ENCODE data around the gene ANKRD34B.

GRCh38 chr5:80573062-80573461 is 3.0 kb upstream of the ANKRD34B start:
- TF ChIP-seq, protein P1, sequence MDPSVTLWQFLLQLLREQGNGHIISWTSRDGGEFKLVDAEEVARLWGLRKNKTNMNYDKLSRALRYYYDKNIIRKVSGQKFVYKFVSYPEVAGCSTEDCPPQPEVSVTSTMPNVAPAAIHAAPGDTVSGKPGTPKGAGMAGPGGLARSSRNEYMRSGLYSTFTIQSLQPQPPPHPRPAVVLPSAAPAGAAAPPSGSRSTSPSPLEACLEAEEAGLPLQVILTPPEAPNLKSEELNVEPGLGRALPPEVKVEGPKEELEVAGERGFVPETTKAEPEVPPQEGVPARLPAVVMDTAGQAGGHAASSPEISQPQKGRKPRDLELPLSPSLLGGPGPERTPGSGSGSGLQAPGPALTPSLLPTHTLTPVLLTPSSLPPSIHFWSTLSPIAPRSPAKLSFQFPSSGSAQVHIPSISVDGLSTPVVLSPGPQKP (IDR thresholded peaks at IDR 0.05; ENCODE audit: low read depth, low read length) = no peak
- TF ChIP-seq POLR2A (IDR thresholded peaks at IDR 0.05; ENCODE audit: low read length) = no peak
- TF ChIP-seq, protein P2, sequence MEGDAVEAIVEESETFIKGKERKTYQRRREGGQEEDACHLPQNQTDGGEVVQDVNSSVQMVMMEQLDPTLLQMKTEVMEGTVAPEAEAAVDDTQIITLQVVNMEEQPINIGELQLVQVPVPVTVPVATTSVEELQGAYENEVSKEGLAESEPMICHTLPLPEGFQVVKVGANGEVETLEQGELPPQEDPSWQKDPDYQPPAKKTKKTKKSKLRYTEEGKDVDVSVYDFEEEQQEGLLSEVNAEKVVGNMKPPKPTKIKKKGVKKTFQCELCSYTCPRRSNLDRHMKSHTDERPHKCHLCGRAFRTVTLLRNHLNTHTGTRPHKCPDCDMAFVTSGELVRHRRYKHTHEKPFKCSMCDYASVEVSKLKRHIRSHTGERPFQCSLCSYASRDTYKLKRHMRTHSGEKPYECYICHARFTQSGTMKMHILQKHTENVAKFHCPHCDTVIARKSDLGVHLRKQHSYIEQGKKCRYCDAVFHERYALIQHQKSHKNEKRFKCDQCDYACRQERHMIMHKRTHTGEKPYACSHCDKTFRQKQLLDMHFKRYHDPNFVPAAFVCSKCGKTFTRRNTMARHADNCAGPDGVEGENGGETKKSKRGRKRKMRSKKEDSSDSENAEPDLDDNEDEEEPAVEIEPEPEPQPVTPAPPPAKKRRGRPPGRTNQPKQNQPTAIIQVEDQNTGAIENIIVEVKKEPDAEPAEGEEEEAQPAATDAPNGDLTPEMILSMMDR (IDR thresholded peaks at IDR 0.05) = no peak
- no peak for TF ChIP-seq MYC (IDR thresholded peaks at IDR 0.05; ENCODE audit: borderline replicate concordance, low read length)
- TF ChIP-seq, protein P3, sequence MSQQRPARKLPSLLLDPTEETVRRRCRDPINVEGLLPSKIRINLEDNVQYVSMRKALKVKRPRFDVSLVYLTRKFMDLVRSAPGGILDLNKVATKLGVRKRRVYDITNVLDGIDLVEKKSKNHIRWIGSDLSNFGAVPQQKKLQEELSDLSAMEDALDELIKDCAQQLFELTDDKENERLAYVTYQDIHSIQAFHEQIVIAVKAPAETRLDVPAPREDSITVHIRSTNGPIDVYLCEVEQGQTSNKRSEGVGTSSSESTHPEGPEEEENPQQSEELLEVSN (IDR thresholded peaks at IDR 0.05; ENCODE audit: borderline replicate concordance, low read depth) = no peak
- TF ChIP-seq JUN (IDR thresholded peaks at IDR 0.05) = no peak
- TF ChIP-seq EP300 (IDR thresholded peaks at IDR 0.05) = no peak
